Trophoblast cell (in vitro differentiated cells and primary cell): ENCODE results near the gene SMARCA1.

ENCODE experiments used
- DNase-seq, 2 donors: peaks; one replicate each; pipeline ENCODE4 v3.0.0-alpha.2; 2016
- H2AFZ ChIP-seq: 2 replicates; pipeline ENCODE4 v1.6.1; 2013; ENCODE audit warnings: low read length, moderate library complexity, mild to moderate bottlenecking; ENCODE audit not compliant: insufficient read depth, poor library complexity
- H2AK5ac ChIP-seq: 2 replicates; pipeline ENCODE4 v1.6.1; 2013; ENCODE audit warnings: mild to moderate bottlenecking, low read length
- H2BK120ac ChIP-seq: 2 replicates; pipeline ENCODE4 v1.6.1; 2013; ENCODE audit warnings: low read length, mild to moderate bottlenecking, moderate library complexity; ENCODE audit not compliant: insufficient read depth, poor library complexity
- H2BK12ac ChIP-seq: 2 replicates; pipeline ENCODE4 v1.6.1; 2013; ENCODE audit warnings: mild to moderate bottlenecking, low read length, moderate library complexity
- H2BK5ac ChIP-seq: 2 replicates; pipeline ENCODE4 v1.6.1; 2013; ENCODE audit warnings: low read length, low read depth, moderate library complexity, mild to moderate bottlenecking; ENCODE audit not compliant: poor library complexity
- H3K14ac ChIP-seq: 2 replicates; pipeline ENCODE4 v1.6.1; 2013; ENCODE audit warnings: mild to moderate bottlenecking, low read length
- H3K18ac ChIP-seq: 2 replicates; pipeline ENCODE4 v1.6.1; 2013; ENCODE audit warnings: mild to moderate bottlenecking, low read length
- H3K23ac ChIP-seq: 2 replicates; pipeline ENCODE4 v1.6.1; 2013; ENCODE audit warnings: low read length
- H3K27ac ChIP-seq: 2 replicates; pipeline ENCODE4 v1.5.1; 2013; ENCODE audit warnings: low read depth, mild to moderate bottlenecking, inconsistent platforms, low read length, moderate library complexity
- H3K27me3 ChIP-seq: 2 replicates; pipeline ENCODE4 v1.6.1; 2013; ENCODE audit warnings: inconsistent platforms, mild to moderate bottlenecking, low read length, moderate library complexity; ENCODE audit not compliant: insufficient read depth
- H3K36me3 ChIP-seq, 2 experiments: 1 replicate in 1 of 2; 2 replicates in 1 of 2; pipeline ENCODE4 v1.6.1; 2013; ENCODE audit warnings: low read length in 2 of 2, mild to moderate bottlenecking in 2 of 2, moderate library complexity in 1 of 2; ENCODE audit not compliant: insufficient read depth in 2 of 2, control insufficient read depth in 1 of 2
- H3K4ac ChIP-seq: 2 replicates; pipeline ENCODE4 v1.6.1; 2013; ENCODE audit warnings: low read depth, mild to moderate bottlenecking, low read length, moderate library complexity
- H3K4me1 ChIP-seq, 2 experiments: 1 replicate in 1 of 2; 2 replicates in 1 of 2; pipeline ENCODE4 v1.6.1; 2013; ENCODE audit warnings: low read length in 2 of 2, mild to moderate bottlenecking in 2 of 2, moderate library complexity in 1 of 2; ENCODE audit not compliant: insufficient read depth in 2 of 2, control insufficient read depth in 1 of 2
- H3K4me2 ChIP-seq: 2 replicates; pipeline ENCODE4 v1.6.1; 2013; ENCODE audit warnings: inconsistent platforms, mild to moderate bottlenecking, low read length, moderate library complexity
- H3K4me3 ChIP-seq: 2 replicates; pipeline ENCODE4 v1.5.1; 2013; ENCODE audit warnings: mild to moderate bottlenecking, low read depth, low read length, inconsistent platforms
- H3K79me1 ChIP-seq: one replicate; pipeline ENCODE4 v1.6.1; 2013; ENCODE audit warnings: low read length
- H3K79me2 ChIP-seq: 2 replicates; pipeline ENCODE4 v1.6.1; 2013; ENCODE audit warnings: low read length, mild to moderate bottlenecking; ENCODE audit not compliant: control insufficient read depth, insufficient read depth, poor library complexity
- H3K9ac ChIP-seq: 2 replicates; pipeline ENCODE4 v1.6.1; 2013; ENCODE audit warnings: mild to moderate bottlenecking, low read length
- H3K9me3 ChIP-seq: 2 replicates; pipeline ENCODE4 v1.6.1; 2013; ENCODE audit warnings: low read depth, mild to moderate bottlenecking, control low read depth, inconsistent platforms, low read length; ENCODE audit not compliant: insufficient read depth
- H4K12ac ChIP-seq: 2 replicates; pipeline ENCODE4 v1.6.1; 2013; ENCODE audit warnings: low read depth, mild to moderate bottlenecking, low read length, moderate library complexity
- H4K8ac ChIP-seq: 2 replicates; pipeline ENCODE4 v1.6.1; 2013; ENCODE audit warnings: low read depth, mild to moderate bottlenecking, low read length, moderate library complexity
- H4K91ac ChIP-seq: one replicate; pipeline ENCODE4 v1.6.1; 2013; ENCODE audit warnings: low read depth, mild to moderate bottlenecking, low read length, moderate library complexity
- WGBS: extraction: QIAGEN DNeasy Blood & Tissue Kit; methylation state at CpG from one replicate; pipeline ENCODE4 v1.1.7; 2013; ENCODE audit warnings: missing lambda C conversion rate; ENCODE audit not compliant: insufficient read length, insufficient coverage; ENCODE audit errors: extremely low coverage; 5-methylcytosine and 5-hydroxymethylcytosine counted together

SMARCA1 gene

DNA sequence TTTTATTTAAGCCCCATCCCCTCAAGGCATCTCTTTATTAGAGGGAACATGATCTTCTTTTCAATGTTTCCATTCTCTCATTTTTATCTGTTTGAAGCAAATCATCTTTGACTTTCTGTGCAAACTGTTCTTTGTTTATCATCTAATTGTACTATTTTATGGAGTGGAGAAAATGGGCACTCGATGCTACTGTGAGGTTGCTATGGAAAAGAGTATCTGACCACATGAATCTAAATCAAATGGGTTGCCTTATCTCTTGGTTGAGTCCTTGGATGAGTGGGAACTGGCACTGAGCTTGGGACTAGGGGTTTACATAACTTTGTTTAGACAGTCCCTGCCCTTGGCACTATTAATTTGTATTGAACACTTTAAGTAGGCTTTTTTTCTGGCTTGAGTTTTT is 25.8 kb upstream of the SMARCA1 start:
- Histone ChIP-seq H4K8ac (no peak overlapping the region), H3K79me2 (no peaks in the 10 kb centered on the region), H3K4me3 (no peak overlapping the region), H3K4me2 (no peak overlapping the region), H3K14ac (no peak overlapping the region), H3K9ac (no peak overlapping the region), H4K12ac (no peak overlapping the region), H3K23ac (no peak overlapping the region), H2BK120ac (no peak overlapping the region), H2BK12ac (no peak overlapping the region), H4K91ac (no peak overlapping the region), H2AFZ (no peak overlapping the region), H3K4ac (no peak overlapping the region), H2BK5ac (no peak overlapping the region), H2AK5ac (no peak overlapping the region), H3K79me1 (no peaks in the 10 kb centered on the region), H3K36me3 (peaks cover 0 to 4% of the 10 kb centered on the region in 2 experiments), H3K27ac (no peak overlapping the region), H3K18ac (no peak overlapping the region), H3K27me3 (no peaks in the 10 kb centered on the region), H3K4me1 (no peaks in the 10 kb centered on the region), H3K9me3 (no peaks in the 10 kb centered on the region)
- no CpG with 5 or more reads among the region's 1 CpG for WGBS
- no peak for DNase-seq

DNA sequence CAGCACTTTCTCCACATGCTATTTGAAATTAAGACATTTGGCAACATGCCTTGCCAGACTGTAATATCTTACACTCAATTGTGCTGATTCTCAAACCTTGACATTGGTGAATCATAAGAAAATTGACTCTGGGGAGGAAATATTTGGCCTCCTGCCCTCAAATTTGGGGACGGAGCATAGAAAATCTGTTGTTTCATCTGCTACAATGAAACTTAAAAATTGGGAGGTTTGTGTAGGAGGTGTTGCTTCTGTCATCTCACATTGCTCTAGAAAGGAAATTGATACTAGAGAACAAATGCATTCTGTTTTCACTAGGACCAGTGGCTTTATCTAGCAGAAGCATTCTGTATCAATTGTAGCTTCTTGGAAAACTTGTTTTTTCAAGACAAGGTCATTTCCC is 22.1 kb upstream of the SMARCA1 start:
- DNase-seq: no peak
- H4K8ac ChIP-seq: no peak overlapping the region
- no peak overlapping the region for H3K27ac ChIP-seq
- H3K9ac ChIP-seq: no peak overlapping the region
- WGBS: no CpG with 5 or more reads among the region's 1 CpG
- H3K79me2 ChIP-seq: no peaks in the 10 kb centered on the region
- no peak overlapping the region for H3K4me2 ChIP-seq
- no peak overlapping the region for H4K91ac ChIP-seq
- no peaks in the 10 kb centered on the region for H3K79me1 ChIP-seq
- peaks cover 0 to 4% of the 10 kb centered on the region in 2 experiments for H3K36me3 ChIP-seq
- no peak overlapping the region for H3K18ac ChIP-seq
- H2AK5ac ChIP-seq: no peak overlapping the region
- no peak overlapping the region for H3K4ac ChIP-seq
- H2BK120ac ChIP-seq: no peak overlapping the region
- no peak overlapping the region for H4K12ac ChIP-seq
- peaks cover 0 to 5% of the 10 kb centered on the region in 2 experiments for H3K4me1 ChIP-seq
- H2BK12ac ChIP-seq: no peak overlapping the region
- no peaks in the 10 kb centered on the region for H3K9me3 ChIP-seq
- H2AFZ ChIP-seq: no peak overlapping the region
- H3K23ac ChIP-seq: no peak overlapping the region
- H3K4me3 ChIP-seq: no peak overlapping the region
- H2BK5ac ChIP-seq: no peak overlapping the region
- no peaks in the 10 kb centered on the region for H3K27me3 ChIP-seq
- H3K14ac ChIP-seq: no peak overlapping the region

DNA sequence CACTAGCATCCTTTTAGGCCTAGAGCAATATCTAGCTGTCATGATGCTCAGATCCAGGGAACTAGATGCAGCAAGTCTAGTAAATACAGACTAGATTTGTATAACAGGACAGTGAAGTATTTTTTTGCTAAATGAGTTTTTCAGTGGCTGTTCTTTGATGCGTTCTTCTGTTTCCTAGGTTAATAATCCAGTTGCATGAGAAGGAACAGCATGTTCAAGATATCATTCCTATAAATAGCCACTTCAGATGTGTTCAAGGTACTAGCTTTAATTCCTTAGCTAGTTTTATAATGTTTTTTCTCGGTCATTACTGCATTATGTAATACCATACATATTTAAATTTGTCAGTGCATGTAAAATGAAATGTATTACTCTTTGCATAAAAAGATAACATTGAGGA is 21.5 kb upstream of the SMARCA1 start:
- no CpG with 5 or more reads among the region's 2 CpGs for WGBS
- H3K9ac ChIP-seq: no peak overlapping the region
- no peak overlapping the region for H2AFZ ChIP-seq

DNA sequence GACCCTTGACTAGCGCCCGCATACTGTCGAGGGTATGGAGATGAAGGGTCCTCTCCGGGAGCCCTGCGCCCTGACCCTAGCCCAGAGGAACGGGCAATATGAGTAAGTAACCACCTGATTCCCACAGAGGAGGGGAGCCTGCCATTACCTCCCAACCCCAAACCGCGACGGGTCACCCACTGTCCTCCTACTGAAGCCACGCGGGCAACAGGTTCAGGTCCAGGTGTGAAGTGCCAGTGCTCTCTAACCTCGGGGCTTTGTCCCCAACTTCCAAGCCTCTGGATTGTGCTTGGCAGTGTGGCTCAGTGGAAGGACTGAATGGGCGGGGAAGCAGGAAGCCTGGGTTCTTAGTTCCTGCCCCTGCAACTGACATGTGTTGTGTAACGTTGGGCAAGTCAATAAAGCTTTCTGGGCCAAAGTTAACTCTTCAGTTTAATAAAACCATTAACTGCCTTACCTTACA is 17.5 kb upstream of the SMARCA1 start:
- peak overlapping the region; percentile 74 for H3K4me3 ChIP-seq
- no peaks in the 10 kb centered on the region for H3K27me3 ChIP-seq
- H3K23ac ChIP-seq: no peak overlapping the region
- peak overlapping the region; percentile 51 for H4K12ac ChIP-seq
- no CpG with 5 or more reads among the region's 14 CpGs for WGBS
- H2BK5ac ChIP-seq: no peak overlapping the region
- peak overlapping the region; percentile 48 for H4K8ac ChIP-seq
- H3K14ac ChIP-seq: peak overlapping the region; percentile 48
- peak overlapping the region; percentile 61 for H3K18ac ChIP-seq
- H3K4me1 ChIP-seq: peaks cover 0 to 5% of the 10 kb centered on the region in 2 experiments
- no peak overlapping the region for H3K27ac ChIP-seq
- peak overlapping the region; percentile 4 for H4K91ac ChIP-seq
- peak overlapping the region; percentile 40 for H3K4ac ChIP-seq
- no peak overlapping the region for H2BK12ac ChIP-seq
- no peak overlapping the region for H2BK120ac ChIP-seq
- no peaks in the 10 kb centered on the region for H3K36me3 ChIP-seq
- peak overlapping the region; percentile 98 for H3K4me2 ChIP-seq
- no peak for DNase-seq
- H3K9ac ChIP-seq: peak overlapping the region; percentile 75
- peaks cover 2% of the 10 kb centered on the region for H3K79me1 ChIP-seq
- peak overlapping the region; percentile 83 for H2AK5ac ChIP-seq
- no peaks in the 10 kb centered on the region for H3K9me3 ChIP-seq
- H2AFZ ChIP-seq: no peak overlapping the region
- peaks cover 2% of the 10 kb centered on the region for H3K79me2 ChIP-seq

More for the DNA sequence above, 21.5 kb upstream of the SMARCA1 start:
- Histone ChIP-seq H3K9me3 (no peaks in the 10 kb centered on the region), H4K12ac (no peak overlapping the region), H3K27ac (no peak overlapping the region), H3K79me2 (peaks cover 2% of the 10 kb centered on the region), H3K23ac (no peak overlapping the region), H2BK120ac (no peak overlapping the region), H3K4me3 (no peak overlapping the region), H3K79me1 (peaks cover 2% of the 10 kb centered on the region), H2BK5ac (no peak overlapping the region), H4K8ac (no peak overlapping the region), H3K14ac (no peak overlapping the region), H2AK5ac (no peak overlapping the region), H3K4me2 (no peak overlapping the region), H2BK12ac (no peak overlapping the region), H4K91ac (no peak overlapping the region), H3K36me3 (peaks cover 0 to 4% of the 10 kb centered on the region in 2 experiments), H3K27me3 (no peaks in the 10 kb centered on the region), H3K4me1 (peaks cover 0 to 5% of the 10 kb centered on the region in 2 experiments), H3K4ac (no peak overlapping the region), H3K18ac (no peak overlapping the region)
- DNase-seq: no peak
